Osteoblast (primary cell): Measurements from ENCODE around the gene TSPO. TPM values are rescaled to one million over a fixed set of nuclear protein-coding genes. Genes with fewer than 3 reads are reported as not detected.

Source experiments
- DNase-seq: peaks from one replicate; pipeline ENCODE4 v3.0.0; 2011; ENCODE audit warnings: low spot score, mixed read lengths; ENCODE audit not compliant: insufficient read length; ENCODE audit errors: missing footprints
- H2AFZ ChIP-seq: 2 replicates; pipeline ENCODE4 v1.6.0; 2011; ENCODE audit warnings: mild to moderate bottlenecking, low read length
- H3K27ac ChIP-seq: 2 replicates; pipeline ENCODE4 v1.5.1; 2011; ENCODE audit warnings: mild to moderate bottlenecking, low read depth, low read length, moderate library complexity
- H3K27me3 ChIP-seq: 2 replicates; pipeline ENCODE4 v1.6.0; 2012; ENCODE audit warnings: mild to moderate bottlenecking, control low read depth, inconsistent platforms, low read length, moderate library complexity; ENCODE audit not compliant: insufficient read depth
- H3K36me3 ChIP-seq: 2 replicates; pipeline ENCODE4 v1.5.1; 2011; ENCODE audit warnings: mild to moderate bottlenecking, low read length, control low read depth, moderate library complexity; ENCODE audit not compliant: insufficient read depth
- H3K4me1 ChIP-seq: 2 replicates; pipeline ENCODE4 v1.5.1; 2011; ENCODE audit warnings: mild to moderate bottlenecking, low read length, control low read depth, moderate library complexity; ENCODE audit not compliant: insufficient read depth
- H3K4me2 ChIP-seq: 2 replicates; pipeline ENCODE4 v1.6.0; 2011; ENCODE audit warnings: mild to moderate bottlenecking, low read length; ENCODE audit not compliant: insufficient read depth
- H3K4me3 ChIP-seq: fragments of 200-600 bp; sonication (generic); 3 replicates; pipeline ENCODE4 v1.5.1; 2012; ENCODE audit warnings: mild to moderate bottlenecking, low read length, inconsistent platforms; ENCODE audit not compliant: insufficient read depth
- H3K79me2 ChIP-seq: 2 replicates; pipeline ENCODE4 v1.6.0; 2012; ENCODE audit warnings: mild to moderate bottlenecking, low read length, control low read depth, inconsistent platforms; ENCODE audit not compliant: insufficient read depth
- H3K9me3 ChIP-seq: 2 replicates; pipeline ENCODE4 v1.5.1; 2011; ENCODE audit warnings: low read depth, low read length, control low read depth
- H4K20me1 ChIP-seq: 2 replicates; pipeline ENCODE4 v1.6.0; 2012; ENCODE audit warnings: mild to moderate bottlenecking, low read length, control low read depth; ENCODE audit not compliant: insufficient read depth
- CTCF ChIP-seq: IDR thresholded peaks from 2 replicates; pipeline ENCODE4 v1.5.1; 2011; ENCODE audit warnings: mild to moderate bottlenecking, low read depth, low read length, moderate library complexity; ENCODE audit errors: extremely low read depth
- total RNA-seq: library from RNA; depleted of rRNA; stranded (reverse); fragments of >200 nt; gene quantifications from 2 replicates; pipeline ENCODE4 v1.2.3, GENCODE V29; 2012

TSPO gene
- total RNA-seq, 1 donor: 297 TPM

DNA sequence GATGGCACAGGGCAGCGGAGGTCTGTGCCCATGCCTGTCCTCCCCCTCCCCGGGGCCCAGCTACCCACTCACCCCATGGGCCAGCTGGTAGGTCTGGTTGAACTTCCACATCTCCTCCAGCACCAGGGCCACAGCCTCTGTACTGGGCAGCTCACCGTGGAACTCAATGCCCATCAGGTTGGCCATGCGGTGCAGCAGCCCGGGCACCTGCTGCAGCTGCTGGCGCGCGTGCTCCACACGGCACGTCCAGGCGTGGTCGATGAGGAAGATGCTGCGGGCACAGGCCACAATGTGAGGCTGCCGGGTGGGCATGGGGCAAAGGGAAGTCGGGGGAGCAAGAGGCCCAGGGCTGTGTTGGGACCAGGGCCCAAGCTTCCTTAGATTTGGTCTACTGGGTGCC lies 29.3 kb downstream of the TSPO start:
- Histone ChIP-seq H3K4me1 (peaks cover 3% of the 10 kb centered on the region), H3K9me3 (no peaks in the 10 kb centered on the region), H2AFZ (no peak overlapping the region), H3K4me3 (no peak overlapping the region), H3K79me2 (peaks cover 9% of the 10 kb centered on the region), H4K20me1 (peaks cover 2% of the 10 kb centered on the region), H3K27ac (no peak overlapping the region), H3K27me3 (no peaks in the 10 kb centered on the region), H3K4me2 (no peak overlapping the region), H3K36me3 (peaks cover 12% of the 10 kb centered on the region)
- no peak for TF ChIP-seq CTCF
- peak; percentile 52 for DNase-seq

DNA sequence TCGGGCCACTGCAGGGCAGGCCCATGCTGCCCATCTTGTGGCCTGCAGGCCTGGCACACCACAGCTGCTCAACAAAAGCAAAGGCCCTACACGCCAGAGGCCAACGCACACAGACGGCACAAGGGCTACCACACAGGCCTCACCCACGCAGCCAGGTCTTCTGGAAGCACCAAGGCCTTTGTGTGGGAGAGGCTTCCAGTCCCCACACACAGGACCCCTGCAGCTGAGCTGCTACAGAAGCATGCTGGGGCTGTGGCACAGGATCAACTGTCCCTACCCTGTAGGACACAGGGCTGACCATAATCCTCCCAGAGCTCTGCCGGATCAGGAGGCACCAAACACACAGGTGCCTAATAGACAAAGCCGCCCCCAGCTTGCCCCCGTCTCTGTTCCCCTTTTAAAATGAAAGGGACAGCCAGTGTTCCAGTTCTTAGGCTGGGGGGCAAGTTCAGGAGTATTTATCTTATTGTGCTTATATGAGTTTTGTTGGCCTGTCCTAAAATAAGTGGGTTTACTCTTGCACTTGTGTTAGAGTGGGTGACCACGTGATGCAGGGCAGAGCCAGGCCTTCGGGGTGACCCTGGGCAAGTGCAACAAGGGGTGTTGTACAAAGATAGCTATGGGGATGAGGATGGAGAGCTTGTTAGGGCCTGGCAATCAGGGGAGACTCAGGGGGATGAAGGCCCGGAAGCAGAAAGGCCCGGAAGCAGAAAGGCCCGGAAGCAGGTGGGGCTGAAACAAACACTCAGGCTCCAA lies 30.1 kb downstream of the TSPO start:
- Histone ChIP-seq H3K36me3 (peaks cover 12% of the 10 kb centered on the region), H3K9me3 (no peaks in the 10 kb centered on the region), H4K20me1 (peaks cover 4% of the 10 kb centered on the region), H3K79me2 (peaks cover 11% of the 10 kb centered on the region), H3K4me3 (no peak overlapping the region), H3K4me1 (peaks cover 11% of the 10 kb centered on the region), H3K27ac (no peak overlapping the region), H3K4me2 (no peak overlapping the region), H2AFZ (no peak overlapping the region), H3K27me3 (no peaks in the 10 kb centered on the region)
- peak; percentile 42 for DNase-seq
- no peak for TF ChIP-seq CTCF

DNA sequence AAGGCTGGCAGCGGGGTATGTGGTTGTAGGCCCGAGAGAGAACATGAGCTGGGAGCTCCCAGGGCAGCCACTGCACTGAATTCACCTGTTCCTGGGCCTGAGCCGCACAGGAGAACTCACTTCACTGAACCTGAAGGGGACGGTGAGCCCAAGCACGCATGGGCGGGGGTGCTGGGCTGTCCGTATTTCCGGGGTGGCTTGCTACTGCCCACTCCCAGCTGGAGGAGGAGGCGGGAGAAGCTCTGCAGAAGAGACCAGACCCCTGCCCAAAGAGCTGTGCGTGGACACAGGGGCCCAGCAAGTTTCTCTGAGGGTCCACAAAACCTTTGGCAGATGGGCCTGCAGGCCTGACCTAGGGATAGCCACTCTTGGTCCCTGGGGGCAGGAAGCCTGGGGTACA lies 30.8 kb downstream of the TSPO start:
- no peak for DNase-seq
- no peak overlapping the region for H3K4me3 ChIP-seq
- H3K4me1 ChIP-seq: peaks cover 11% of the 10 kb centered on the region
- H3K9me3 ChIP-seq: no peaks in the 10 kb centered on the region
- H4K20me1 ChIP-seq: peaks cover 4% of the 10 kb centered on the region
- peaks cover 11% of the 10 kb centered on the region for H3K79me2 ChIP-seq
- H3K27me3 ChIP-seq: no peaks in the 10 kb centered on the region
- TF ChIP-seq CTCF: no peak
- no peak overlapping the region for H2AFZ ChIP-seq
- H3K36me3 ChIP-seq: peaks cover 12% of the 10 kb centered on the region
- no peak overlapping the region for H3K4me2 ChIP-seq
- no peak overlapping the region for H3K27ac ChIP-seq

GRCh38 chr22:43182726-43183125 lies 31.4 kb downstream of the TSPO start:
- peaks cover 12% of the 10 kb centered on the region for H3K36me3 ChIP-seq
- H3K27me3 ChIP-seq: no peaks in the 10 kb centered on the region
- no peak overlapping the region for H2AFZ ChIP-seq
- peaks cover 4% of the 10 kb centered on the region for H4K20me1 ChIP-seq
- peak; percentile 62 for DNase-seq
- no peak overlapping the region for H3K4me3 ChIP-seq
- H3K9me3 ChIP-seq: no peaks in the 10 kb centered on the region
- peaks cover 11% of the 10 kb centered on the region for H3K79me2 ChIP-seq
- TF ChIP-seq CTCF: no peak
- no peak overlapping the region for H3K4me2 ChIP-seq
- H3K4me1 ChIP-seq: peaks cover 11% of the 10 kb centered on the region
- H3K27ac ChIP-seq: no peak overlapping the region
